ENCODE measurements around the gene DUSP28.

The DUSP28 gene

DNA sequence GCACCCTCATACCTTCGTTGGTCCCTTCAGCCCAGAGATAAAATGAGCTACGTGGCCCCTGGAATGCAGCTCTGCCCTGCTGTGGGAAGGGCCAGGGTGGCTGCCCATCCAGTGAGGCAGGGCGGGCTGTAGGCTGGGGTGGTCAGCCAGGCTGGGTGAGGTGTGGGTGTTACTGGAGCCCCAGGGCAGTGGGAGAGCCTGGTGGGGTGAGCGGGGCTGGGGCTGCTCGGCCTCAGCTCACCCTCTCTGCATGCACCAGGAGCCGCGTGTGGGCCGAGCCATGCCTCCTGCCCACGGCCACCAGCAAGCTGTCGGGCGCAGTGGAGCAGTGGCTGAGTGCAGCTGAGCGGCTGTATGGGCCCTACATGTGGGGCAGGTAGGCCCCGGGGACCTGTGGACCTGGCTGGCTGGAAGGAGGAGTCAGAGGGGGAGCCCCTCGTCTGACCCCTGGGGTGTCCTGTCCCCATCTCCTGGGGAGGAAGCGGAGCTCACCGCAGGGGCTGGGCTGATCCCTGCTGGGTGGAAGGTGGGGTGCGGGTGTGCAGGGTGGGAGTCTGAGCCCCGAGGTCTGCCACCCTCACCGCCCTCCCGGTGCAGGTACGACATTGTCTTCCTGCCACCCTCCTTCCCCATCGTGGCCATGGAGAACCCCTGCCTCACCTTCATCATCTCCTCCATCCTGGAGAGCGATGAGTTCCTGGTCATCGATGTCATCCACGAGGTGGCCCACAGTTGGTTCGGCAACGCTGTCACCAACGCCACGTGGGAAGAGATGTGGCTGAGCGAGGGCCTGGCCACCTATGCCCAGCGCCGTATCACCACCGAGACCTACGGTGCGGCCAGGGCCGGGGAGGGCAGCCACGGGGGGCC lies 13.6 kb downstream of the DUSP28 start:
- DNase-seq, result no peak

DNA sequence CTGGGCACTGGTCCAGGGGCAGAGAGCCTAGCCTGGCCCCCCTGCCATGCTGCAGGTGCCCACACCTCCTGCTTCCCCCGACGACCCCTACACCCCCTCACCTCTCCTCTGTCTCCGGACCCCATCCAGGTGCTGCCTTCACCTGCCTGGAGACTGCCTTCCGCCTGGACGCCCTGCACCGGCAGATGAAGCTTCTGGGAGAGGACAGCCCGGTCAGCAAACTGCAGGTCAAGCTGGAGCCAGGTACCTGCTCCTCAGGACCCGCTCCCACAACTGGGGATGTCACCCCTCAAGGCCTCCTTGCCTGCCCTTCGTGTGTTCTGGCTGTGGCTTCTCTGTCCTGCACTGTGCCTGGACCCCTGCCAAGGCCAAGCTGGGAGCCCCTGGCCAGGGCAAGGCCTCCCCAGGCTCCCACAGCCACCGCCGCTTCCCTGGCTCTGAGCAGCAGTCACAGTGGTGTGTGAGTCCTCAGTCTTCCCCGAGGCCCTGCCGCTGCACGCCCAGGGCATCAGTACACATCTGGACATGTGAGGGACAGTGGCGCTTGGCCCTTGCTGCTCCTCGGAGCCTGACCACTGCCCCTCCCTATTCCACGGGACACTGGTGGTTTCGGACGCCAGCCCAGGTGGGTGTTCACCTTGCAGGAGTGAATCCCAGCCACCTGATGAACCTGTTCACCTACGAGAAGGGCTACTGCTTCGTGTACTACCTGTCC lies 14.4 kb downstream of the DUSP28 start:
- DNase-seq, result no peak

DNA sequence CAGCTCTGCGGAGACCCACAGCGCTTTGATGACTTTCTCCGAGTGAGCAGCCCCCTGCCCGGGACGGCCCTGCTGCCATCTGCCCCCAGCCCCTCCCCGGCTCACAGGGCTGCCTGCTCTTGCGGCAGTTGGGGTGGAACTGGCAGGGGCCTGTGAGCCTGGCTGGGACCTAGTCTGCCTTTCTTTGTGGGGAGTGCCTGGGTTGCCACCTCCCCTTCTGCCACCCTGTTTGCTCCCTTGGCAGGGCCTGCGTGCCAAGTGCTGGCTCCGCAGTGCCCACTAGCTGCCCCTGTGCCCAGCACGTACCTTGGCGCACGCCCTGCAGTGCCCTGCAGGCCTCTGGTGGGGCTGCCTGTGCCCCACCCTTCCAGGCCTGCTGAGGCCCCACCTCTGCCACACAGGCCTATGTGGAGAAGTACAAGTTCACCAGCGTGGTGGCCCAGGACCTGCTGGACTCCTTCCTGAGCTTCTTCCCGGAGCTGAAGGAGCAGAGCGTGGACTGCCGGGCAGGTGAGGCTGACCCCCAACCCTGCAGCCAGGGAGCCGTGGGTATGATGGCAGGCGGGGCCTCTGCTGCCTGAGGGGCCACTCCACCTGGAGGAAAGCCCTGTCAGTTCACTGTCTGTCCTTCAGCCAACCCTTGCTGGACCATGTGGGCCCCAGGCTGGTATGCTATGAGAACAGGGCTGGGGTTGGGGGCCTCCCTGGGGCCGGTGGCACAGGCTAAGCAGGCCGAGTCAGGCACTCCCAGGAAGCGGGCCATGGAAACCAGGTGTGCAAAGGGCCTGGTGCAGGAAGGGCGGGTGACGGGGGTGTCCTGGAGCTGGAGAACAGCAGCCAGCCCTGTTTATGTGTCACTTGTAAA lies 15.2 kb downstream of the DUSP28 start:
- no peak for DNase-seq

DNA sequence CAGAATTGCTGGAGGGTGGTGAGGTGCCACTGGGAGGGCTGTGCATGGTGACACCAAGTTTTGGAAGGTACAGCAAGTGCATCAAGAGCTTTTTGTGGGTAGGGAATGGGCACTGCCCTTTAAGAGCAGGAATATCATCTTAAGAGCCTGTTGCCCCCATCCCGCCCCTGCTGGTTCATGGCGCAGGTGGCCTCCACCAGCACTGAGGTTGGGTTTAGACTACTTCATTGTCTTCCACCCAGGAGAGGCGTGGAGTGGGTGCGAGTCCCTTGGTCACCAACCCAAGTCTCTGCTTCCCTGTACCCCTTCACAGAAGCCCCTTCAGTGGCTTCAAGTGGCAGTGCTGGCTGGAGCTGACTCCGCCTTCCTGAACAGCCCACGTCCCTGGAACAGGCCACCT lies 15.9 kb downstream of the DUSP28 start:
- DNase-seq, result no peak

DNA sequence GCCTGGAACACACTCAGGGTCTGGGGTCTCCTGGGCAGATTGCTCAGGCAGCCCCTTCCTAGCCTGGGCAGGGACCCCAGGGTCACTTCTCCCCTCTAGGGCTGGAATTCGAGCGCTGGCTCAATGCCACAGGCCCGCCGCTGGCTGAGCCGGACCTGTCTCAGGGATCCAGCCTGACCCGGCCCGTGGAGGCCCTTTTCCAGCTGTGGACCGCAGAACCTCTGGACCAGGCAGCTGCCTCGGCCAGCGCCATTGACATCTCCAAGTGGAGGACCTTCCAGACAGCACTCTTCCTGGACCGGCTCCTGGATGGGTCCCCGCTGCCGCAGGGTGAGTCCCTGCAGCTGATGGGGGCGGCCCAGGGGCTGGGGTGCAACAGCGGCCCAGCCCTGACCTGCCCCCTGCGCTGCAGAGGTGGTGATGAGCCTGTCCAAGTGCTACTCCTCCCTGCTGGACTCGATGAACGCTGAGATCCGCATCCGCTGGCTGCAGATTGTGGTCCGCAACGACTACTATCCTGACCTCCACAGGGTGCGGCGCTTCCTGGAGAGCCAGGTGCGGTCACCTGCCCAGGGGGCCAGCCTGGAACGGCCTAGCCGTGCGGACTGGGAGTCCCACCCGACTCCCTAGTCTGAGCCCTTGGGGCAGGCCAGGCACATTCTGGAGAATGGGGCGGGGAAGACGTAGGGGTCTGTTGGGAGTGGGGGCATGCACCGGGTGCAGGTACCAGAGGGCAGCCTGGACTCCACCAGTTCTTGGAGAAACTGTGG lies 16.5 kb downstream of the DUSP28 start:
- no peak for DNase-seq

DNA sequence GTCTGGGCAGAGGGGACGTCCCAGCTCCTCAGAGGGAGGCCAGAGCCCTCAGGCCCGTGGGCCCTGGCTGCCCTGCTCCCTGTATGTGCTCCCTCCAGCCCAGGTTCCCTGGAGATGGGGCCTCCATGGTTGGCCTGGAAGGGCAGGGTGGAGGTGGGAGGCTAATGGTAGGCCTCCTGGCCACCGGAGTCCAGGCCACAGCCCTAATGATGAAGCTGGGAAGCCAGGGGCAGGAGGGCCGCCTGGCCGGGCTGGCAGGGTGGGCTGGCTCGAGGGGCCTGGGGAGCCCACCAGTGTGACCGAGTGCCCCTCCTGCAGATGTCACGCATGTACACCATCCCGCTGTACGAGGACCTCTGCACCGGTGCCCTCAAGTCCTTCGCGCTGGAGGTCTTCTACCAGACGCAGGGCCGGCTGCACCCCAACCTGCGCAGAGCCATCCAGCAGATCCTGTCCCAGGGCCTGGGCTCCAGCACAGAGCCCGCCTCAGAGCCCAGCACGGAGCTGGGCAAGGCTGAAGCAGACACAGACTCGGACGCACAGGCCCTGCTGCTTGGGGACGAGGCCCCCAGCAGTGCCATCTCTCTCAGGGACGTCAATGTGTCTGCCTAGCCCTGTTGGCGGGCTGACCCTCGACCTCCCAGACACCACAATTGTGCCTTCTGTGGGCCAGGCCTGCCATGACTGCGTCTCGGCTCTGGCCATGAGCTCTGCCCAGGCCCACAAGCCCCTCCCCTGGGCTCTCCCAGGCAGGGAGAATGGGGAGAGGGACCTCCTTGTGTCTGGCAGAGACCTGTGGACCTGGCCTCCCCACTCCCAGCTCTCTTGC lies 17.3 kb downstream of the DUSP28 start:
- no peak for DNase-seq

DNA sequence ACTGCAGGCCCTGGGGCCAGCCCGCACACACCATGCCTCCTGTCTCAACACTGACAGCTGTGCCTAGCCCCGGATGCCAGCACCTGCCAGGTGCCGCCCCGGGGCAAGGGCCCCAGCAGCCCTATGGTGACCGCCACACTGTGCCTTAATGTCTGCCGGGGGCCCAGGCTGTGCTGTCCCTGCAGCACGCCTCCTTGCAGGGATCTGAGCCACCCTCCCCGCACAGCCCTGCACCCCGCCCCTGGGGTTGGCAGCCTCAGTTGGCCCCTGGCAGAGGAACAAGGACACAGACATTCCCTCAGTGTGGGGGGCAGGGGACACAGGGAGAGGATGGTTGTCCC lies 17.9 kb downstream of the DUSP28 start:
- DNase-seq, result no peak

DNA sequence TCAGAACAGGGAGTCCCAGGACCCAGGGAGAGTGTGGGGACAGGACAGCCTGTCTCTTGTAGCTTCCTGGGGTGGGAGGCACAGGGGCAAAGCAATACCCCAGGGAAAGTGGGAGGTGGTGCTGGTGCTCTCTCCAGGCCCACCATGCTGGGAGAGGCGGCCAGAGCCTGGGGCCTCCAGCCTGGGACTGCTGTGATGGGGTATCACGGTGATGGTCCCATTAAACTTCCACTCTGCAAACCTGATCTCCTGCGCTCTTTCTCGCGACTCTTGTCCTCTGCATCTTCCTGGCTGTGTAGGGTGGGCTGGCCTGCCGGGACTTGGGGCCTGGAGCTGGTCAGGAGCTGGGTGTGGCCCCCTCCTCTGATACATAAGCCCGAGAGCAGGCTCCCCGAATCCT lies 18.3 kb downstream of the DUSP28 start:
- no peak for DNase-seq

DNA sequence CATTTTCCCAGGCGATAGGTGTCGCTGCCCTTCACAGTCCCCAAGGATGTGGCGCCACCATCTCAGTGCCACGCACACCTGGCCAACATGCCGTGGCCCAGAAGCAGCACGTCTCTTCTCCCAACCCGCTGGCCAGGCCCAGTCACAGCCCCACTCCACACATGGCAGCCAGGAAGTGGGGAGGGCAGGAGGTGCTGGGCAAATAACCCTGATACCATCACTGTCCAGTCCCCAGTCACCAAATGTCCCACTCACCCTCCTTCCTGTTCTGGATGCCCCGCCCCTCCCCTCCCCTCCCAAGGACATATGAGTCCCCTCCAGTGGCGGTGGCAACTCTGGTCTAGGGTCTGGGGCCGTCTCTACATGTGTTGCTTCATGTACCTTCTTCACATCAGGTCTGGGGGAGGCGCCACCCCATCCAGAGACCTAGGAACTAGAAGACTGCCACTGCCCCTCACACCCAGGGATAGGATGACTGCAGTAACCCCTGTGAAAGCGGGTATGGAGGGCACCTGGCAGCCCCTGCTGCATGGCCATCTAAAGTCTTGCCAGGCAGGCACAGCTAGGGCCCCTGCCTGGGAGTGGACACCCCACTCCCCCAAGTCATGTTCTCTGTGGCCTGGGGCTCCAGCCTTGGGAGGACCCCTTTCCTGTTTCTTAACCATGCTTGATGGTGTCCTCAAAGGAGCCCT lies 19.1 kb downstream of the DUSP28 start:
- DNase-seq, result no peak

DNA sequence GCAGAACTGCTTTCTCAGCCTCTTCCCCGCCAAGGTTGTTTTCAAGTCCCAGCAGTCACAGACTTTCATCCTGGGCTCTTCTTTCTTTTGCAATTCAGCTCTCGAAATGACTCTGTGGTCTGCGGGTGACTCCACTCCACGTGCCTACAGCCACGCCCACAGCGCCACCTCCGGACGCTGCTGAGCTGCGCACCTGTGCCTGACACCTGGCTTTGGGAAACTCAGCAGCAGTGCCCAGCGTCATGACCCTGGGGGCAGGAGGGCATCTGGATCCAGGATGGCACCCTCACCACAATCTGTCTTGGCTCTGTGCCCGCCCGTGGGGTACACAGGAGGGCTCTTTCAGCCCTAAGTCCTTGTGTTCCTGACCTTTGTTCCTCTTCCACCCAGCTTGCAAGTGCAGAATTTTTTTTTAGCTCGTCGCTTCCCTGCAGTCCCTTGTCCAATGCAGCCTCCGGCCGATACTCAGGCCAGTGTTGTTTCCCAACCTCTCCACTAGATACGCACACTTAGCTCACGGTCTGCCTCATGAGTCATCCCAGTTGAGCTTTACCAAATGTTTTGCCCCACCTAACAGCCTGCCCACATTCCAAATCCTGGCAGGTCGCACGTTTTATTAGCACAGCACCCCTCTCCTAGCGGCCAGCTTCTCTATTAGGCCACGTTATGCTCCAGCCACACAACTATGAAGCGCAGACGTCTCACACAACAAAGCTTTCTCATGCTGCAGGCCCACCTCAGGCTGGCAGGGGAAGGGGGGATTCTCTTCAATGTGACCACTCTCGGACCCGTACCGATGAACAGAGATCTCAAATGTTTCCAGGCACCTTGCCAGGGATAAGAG lies 19.8 kb downstream of the DUSP28 start:
- DNase-seq, result peak; percentile 48

DNA sequence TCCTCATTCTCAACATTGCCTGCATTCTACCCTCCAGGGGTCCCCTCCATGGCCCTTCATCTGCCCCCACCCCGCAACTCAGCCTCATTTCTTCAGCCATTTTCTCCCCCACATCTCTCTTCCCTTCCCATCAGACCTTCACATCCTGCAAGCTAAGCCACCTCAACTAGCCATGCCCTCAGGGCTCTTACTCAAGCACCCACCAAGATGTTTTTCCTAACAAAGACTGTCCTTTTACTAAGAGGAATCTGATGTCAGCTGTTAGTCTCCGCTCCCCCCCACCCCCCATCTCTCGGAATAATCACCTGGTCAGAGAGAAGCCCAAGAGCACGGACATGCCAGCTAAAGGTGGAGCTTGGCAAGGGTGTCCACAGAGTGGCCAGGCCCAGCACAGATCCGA lies 21.7 kb downstream of the DUSP28 start:
- DNase-seq, result no peak

DNA sequence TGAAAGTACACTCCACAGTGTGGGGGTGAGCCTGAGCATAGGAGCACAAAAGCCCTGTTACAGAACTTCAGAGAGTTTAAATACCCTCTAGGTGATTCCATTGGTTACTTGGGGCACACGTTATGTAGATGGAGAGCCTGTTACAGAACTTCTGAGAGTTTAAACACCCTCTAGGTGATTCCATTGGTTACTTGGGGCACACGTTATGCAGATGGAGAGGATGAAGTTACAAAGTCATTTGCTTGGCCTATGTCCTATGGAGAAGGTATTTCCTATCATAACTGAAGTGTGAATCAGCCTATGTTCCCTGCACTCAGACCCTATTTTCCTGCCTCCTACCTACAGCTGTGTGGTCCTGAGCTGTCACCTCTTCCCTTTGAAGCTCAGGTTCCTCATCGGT lies 22.6 kb downstream of the DUSP28 start:
- no peak for DNase-seq

DNA sequence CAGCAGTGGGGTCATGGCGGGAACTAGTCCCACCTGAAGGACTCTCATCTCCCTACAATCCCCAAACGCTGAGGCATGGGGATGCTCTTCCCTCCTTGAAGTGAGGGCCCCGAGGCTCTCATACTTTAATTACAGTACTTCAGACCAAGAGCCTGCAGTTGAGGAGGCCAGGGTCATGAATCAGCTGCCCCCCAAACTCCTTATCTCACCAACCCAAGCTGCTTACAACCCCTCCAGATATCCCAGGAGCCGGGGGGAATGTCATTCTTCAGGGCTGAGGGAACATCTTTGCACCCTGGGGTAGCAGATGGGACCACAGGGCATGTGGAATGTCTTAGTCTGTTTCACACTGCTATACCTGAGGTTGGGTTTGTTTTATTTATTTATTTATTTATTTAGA lies 23.6 kb downstream of the DUSP28 start:
- no peak for DNase-seq

DNA sequence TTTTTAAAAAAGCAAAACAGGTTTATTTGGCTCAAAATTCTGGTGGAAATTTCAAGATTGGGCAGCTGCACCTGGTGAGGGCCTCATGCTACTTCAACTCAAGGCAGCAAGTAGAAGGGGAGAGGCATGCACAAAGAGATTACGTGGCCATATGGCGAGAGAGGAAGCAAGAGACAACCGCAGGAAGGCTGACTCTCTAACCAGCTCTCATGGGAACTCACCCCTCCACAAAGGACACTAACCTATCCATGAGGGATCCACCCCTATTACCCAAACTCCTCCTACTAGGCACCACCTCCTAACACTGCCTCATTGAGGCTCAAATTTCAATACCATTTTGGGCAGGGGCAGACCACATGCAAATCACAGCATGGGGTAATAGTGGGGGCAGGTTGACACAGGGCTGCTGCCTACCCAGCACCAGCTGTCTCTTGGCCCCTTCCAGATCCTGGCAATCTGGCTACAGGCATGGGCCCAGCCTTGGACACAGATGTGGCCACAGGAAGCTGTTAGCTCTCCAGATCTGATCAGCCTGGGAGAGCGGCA lies 24.4 kb downstream of the DUSP28 start:
- DNase-seq, result no peak

DNA sequence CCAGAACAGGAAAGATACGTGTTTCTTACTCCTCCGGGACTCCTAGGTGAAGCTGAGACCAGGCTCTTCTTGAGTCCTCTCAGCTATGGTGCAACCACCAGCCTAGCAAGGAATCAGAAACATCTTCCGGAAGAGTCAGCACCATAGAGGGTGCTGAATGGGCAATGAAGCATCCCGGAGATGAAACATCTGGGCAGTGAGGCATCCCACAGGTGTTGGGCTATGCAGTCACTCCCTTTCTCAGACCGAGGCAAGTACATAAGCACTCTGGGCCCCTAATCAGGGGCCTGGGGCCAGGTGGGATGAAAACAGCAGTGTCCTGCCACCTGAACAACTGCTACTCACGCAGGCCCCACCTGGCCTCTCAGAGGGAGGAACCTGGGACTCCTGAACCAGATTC lies 24.9 kb downstream of the DUSP28 start:
- DNase-seq, result no peak

DNA sequence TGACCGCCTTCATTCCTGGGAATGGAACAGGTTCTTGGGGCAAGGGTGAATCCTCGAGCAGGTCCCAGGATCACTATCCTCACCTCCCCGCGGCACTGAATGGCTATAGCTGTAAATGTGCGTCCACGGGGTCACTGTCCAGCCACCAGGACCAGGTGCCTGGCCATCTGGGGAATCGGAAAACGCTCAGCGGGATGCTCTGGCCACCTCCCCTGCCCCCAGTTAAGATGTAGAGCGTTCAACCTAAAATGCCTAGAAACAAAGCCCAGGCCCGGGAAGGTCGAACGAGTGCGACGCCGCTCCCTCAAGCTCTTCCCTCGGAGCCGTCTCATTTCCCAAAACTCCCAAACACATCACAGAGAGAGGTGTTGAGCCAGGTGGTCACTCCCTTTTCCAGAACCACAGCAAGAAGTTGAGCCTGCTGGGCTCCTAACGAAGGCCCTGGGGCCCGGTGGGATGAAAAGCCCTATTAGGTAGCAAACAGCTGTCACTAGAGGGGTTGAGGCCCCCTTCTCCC lies 25.6 kb downstream of the DUSP28 start:
- no peak for DNase-seq

DNA sequence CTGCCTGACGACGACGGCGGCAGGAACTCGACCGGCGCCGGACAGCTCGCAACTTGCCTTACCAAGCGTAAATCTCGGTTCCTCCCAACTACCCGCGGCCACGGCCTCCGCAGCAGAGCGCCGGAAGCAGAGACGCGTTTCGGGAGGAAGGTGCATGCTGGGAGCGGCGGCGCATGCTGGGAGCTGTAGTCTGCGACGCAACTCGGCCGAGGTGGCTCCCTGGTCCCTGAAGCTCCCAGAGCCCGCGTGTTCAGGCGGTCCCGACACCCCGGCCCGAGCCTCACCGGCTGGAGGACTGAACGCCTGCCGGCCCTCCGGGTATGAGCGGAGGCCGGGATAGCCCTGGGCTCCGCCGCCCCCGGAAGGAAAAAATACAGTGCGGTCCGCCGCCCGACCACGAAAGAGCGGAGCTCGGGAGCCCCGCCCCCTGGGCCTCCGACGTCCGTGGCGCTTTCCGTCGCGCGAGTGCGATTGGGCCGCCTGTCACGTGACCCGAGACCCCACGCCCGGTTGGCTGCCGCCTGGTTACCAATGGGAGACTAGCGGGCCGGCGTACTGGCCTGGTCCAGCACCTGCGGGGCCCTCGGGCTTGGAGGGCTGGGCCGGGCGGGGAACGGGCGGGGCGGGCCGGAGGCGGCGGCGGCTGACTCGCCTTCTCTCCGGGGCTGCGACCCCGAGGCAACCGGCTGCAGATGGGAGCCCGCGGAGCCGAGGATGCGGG lies 26.2 kb downstream of the DUSP28 start, which contains the start of gene CAPN10:
TSS of gene CAPN10 (plus strand) at position 537 of the 721 bp plus-strand sequence. CDS start at position 715, 178 bp downstream.
- peak; percentile 94 for DNase-seq

DNA sequence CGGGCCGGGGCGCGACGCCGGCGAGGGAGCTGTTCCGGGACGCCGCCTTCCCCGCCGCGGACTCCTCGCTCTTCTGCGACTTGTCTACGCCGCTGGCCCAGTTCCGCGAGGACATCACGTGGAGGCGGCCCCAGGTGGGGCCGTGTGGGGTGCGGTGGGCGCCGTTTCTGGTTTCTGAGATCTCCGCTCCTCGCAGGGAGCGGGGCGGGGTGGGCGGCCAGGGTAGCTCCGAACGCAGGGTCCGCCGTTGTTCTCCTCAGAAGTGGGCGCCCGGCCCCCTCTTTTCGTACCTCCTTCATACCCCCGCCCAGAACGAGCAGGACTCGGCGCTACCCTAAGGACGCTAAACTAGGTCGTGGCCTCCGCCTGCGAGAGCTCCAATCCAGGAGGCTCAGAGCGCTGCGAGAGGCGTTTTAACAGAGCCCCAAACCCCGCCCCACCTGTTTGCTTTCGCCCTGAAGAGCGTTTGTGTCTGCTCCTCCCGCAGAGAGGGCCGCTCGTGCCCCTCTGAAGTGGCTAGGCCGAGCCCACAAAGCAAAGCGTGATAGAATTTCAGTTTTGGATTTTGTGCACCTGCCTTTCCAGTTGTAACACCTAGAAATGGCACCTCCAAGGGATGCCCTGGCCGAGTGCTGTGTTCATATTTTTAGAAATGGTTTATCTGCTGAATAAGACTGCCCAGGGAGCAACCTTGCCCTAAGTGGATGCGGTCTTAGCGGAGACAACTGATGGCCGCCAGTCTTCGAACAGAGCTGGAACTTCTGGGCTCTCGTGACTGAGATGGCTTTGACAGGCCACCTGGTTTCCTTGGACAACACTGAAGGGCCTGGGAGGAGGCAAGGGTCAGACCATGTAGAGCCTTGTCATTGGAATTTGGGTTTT lies 27.0 kb downstream of the DUSP28 start:
- DNase-seq, result no peak

Data from GOT3 (cell line).